NK-92 treated with Interleukin-12 subunit alpha and Interleukin-12 subunit beta, amount 100 ng/mL, for 24 hours (cell line): Measurements from ENCODE around the gene SELENBP1.
"Not testable (repeated sequence)": the region's sequence is repeated elsewhere in the genome, so short reads cannot be mapped to it uniquely, and the experiment has no call there.

Experiments used
- DNase-seq: peaks from one replicate; lab custom pipeline; 2025; lab: John Stamatoyannopoulos, UW

Gene SELENBP1

GRCh38 chr1:151377150-151377884, 4.8 kb upstream of the SELENBP1 start:
- DNase-seq, result no peak

- no peak for DNase-seq
These were observed 691 bp upstream of the SELENBP1 start for GRCh38 chr1:151373196-151373595.

GRCh38 chr1:151371370-151372057, 991 bp downstream of the SELENBP1 start:
- DNase-seq, result no peak

GRCh38 chr1:151370211-151370911, 2.1 kb downstream of the SELENBP1 start:
- DNase-seq, result no peak

- DNase-seq, result no peak
These were observed 2.9 kb downstream of the SELENBP1 start for GRCh38 chr1:151369621-151370048.

- no peak for DNase-seq
These were observed 3.2 kb downstream of the SELENBP1 start for GRCh38 chr1:151369302-151369610.

- no peak for DNase-seq
These were observed 3.9 kb downstream of the SELENBP1 start for GRCh38 chr1:151368393-151369301.

- no peak for DNase-seq
These were observed 4.7 kb downstream of the SELENBP1 start for GRCh38 chr1:151367658-151368392.

- DNase-seq, result no peak
These were observed 7.5 kb downstream of the SELENBP1 start for GRCh38 chr1:151364996-151365395.

- DNase-seq, result no peak
These were observed 10.0 kb downstream of the SELENBP1 start for GRCh38 chr1:151362308-151363155.

GRCh38 chr1:151361883-151362282, 10.6 kb downstream of the SELENBP1 start:
- DNase-seq, result no peak

- DNase-seq, result no peak
These were observed 15.8 kb downstream of the SELENBP1 start for GRCh38 chr1:151356696-151357095.

- DNase-seq, result no peak
These were observed 20.3 kb downstream of the SELENBP1 start for GRCh38 chr1:151352021-151352718.

GRCh38 chr1:151350323-151350722, 22.2 kb downstream of the SELENBP1 start:
- not testable (repeated sequence) for DNase-seq

GRCh38 chr1:151347523-151348246, 24.8 kb downstream of the SELENBP1 start:
- DNase-seq, result no peak

GRCh38 chr1:151346769-151347522, 25.6 kb downstream of the SELENBP1 start, which contains the start of gene RFX5:
Gene RFX5 (minus strand): TSS chr1:151347252. CDS start chr1:151346320, 932 bp downstream.
- DNase-seq, result peak; percentile 92

GRCh38 chr1:151346082-151346768, 26.3 kb downstream of the SELENBP1 start:
- no peak for DNase-seq

GRCh38 chr1:151344291-151344690, 28.2 kb downstream of the SELENBP1 start:
- DNase-seq, result no peak
